B cell (primary cell): Measurements from ENCODE around the gene EYA4. TPM values are rescaled to one million over a fixed set of nuclear protein-coding genes. Genes with fewer than 3 reads are reported as not detected.

Experiments
- ATAC-seq: fragments of 200-7000 bp; cut with Tn5 transposase; one replicate; pipeline ENCODE4 v1.10.0; 2021; ENCODE audit warnings: low read depth, mild to moderate bottlenecking, moderate number of reproducible peaks, moderate library complexity
- CTCF ChIA-PET: fragments of 350-600 bp; sonication (Branson Sonifier 250); formaldehyde crosslinking; loops from one replicate; lab custom pipeline; 2021; ENCODE audit warnings: antibody characterized with exemption, inconsistent platforms; lab: Charles Lee
- POLR2A ChIA-PET: fragments of 350-600 bp; sonication (Branson Sonifier 250); formaldehyde crosslinking; loops from one replicate; lab custom pipeline; 2021; ENCODE audit warnings: antibody characterized with exemption; lab: Charles Lee
- DNase-seq: peaks from one replicate; pipeline ENCODE4 v3.0.0; 2013
- H2AFZ ChIP-seq: 2 replicates; pipeline ENCODE4 v1.6.1; 2012; ENCODE audit warnings: mild to moderate bottlenecking, low read depth, low read length; ENCODE audit not compliant: insufficient read depth, poor library complexity, severe bottlenecking
- H3K27ac ChIP-seq, 2 donors: 1 replicate in 1 of 2; 2 replicates in 1 of 2; pipeline ENCODE4 v1.5.1; 2012 to 2013; ENCODE audit warnings: low read length in 2 of 2, mild to moderate bottlenecking in 2 of 2, moderate library complexity in 1 of 2
- H3K27me3 ChIP-seq, 4 experiments: fragments of 200-600 bp in 1 of 4; sonication (generic) in 1 of 4; replicated peaks in 1 of 4; 1 replicate in 2 of 4; 2 replicates in 2 of 4; pipeline versions ENCODE4 v1.6.1 to v1.7.0; 2013 to 2016; ENCODE audit warnings: low read length in 3 of 4, mild to moderate bottlenecking in 2 of 4, mixed read lengths in 1 of 4, moderate library complexity in 1 of 4; ENCODE audit not compliant: insufficient read depth in 4 of 4, control insufficient read depth in 3 of 4; ENCODE audit errors: control extremely low read depth in 1 of 4
- H3K36me3 ChIP-seq, 2 experiments: replicated peaks in 1 of 2; 1 replicate in 1 of 2; 2 replicates in 1 of 2; pipeline versions ENCODE4 v1.6.1 to v1.7.1; 2013; ENCODE audit warnings: low read length in 1 of 2; ENCODE audit not compliant: insufficient read depth in 2 of 2, control insufficient read depth in 1 of 2; ENCODE audit errors: control extremely low read depth in 1 of 2, extremely low read depth in 1 of 2
- H3K4me1 ChIP-seq, 2 donors: fragments of 200-600 bp in 1 of 2; sonication (generic) in 1 of 2; 1 replicate in 1 of 2; 2 replicates in 1 of 2; pipeline versions ENCODE4 v1.5.1 to v1.6.1; 2013 to 2017; ENCODE audit warnings: low read length in 2 of 2; ENCODE audit not compliant: control insufficient read depth in 2 of 2, insufficient read depth in 2 of 2
- H3K4me2 ChIP-seq: replicated peaks from 2 replicates; pipeline ENCODE3; 2012; ENCODE audit warnings: mild to moderate bottlenecking, low read depth, low read length; ENCODE audit not compliant: poor library complexity, severe bottlenecking
- H3K4me3 ChIP-seq, 5 experiments: fragments of 200-600 bp in 1 of 5; sonication (generic) in 1 of 5; 1 replicate in 3 of 5; 2 replicates in 2 of 5; pipeline versions ENCODE4 v1.5.1 to v1.7.0; 2011 to 2016; ENCODE audit warnings: low read length in 4 of 5, mild to moderate bottlenecking in 4 of 5, low read depth in 2 of 5, control low read depth in 1 of 5, moderate library complexity in 1 of 5; ENCODE audit not compliant: insufficient read depth in 1 of 5; ENCODE audit errors: control extremely low read depth in 1 of 5, extremely low read depth in 1 of 5
- H3K79me2 ChIP-seq: fragments of 200-600 bp; sonication (generic); one replicate; pipeline ENCODE4 v1.6.0; 2016; ENCODE audit warnings: low read length; ENCODE audit not compliant: control insufficient read depth, insufficient read depth
- H3K9ac ChIP-seq: fragments of 200-600 bp; sonication (generic); 2 replicates; pipeline ENCODE4 v1.6.1; 2017; ENCODE audit warnings: mild to moderate bottlenecking, low read length, moderate library complexity
- H3K9me3 ChIP-seq, 3 donors: one replicate each; pipeline versions ENCODE4 v1.6.1 to v1.7.1; 2013; ENCODE audit warnings: low read length in 2 of 3; ENCODE audit not compliant: control insufficient read depth in 2 of 3, insufficient read depth in 1 of 3; ENCODE audit errors: control extremely low read depth in 1 of 3
- H4K20me1 ChIP-seq: 2 replicates; pipeline ENCODE4 v1.6.0; 2012; ENCODE audit warnings: mild to moderate bottlenecking, low read length; ENCODE audit not compliant: insufficient read depth, control insufficient read depth, poor library complexity, severe bottlenecking
- H3K27ac Mint-ChIP-seq: one replicate; pipeline ENCODE4 v1.8.0; 2021; ENCODE audit warnings: mixed read lengths
- H3K27me3 Mint-ChIP-seq: one replicate; pipeline ENCODE4 v1.8.0; 2021; ENCODE audit warnings: mixed read lengths
- H3K4me1 Mint-ChIP-seq: one replicate; pipeline ENCODE4 v1.8.0; 2021; ENCODE audit warnings: mixed read lengths
- H3K4me3 Mint-ChIP-seq: one replicate; pipeline ENCODE4 v1.8.0; 2021; ENCODE audit warnings: mixed read lengths
- H3K9me3 Mint-ChIP-seq: one replicate; pipeline ENCODE4 v1.8.0; 2022; ENCODE audit warnings: mixed read lengths; ENCODE audit not compliant: insufficient read depth
- EZH2 ChIP-seq: IDR thresholded peaks from 2 replicates; pipeline ENCODE4 v1.6.1; 2012; ENCODE audit warnings: borderline replicate concordance, low read depth, mild to moderate bottlenecking, moderate library complexity, low read length; ENCODE audit not compliant: insufficient read depth, poor library complexity, severe bottlenecking
- WGBS: methylation state at CpG from one replicate; pipeline ENCODE4 v1.1.5; 2013; ENCODE audit warnings: missing lambda C conversion rate; ENCODE audit not compliant: insufficient coverage; 5-methylcytosine and 5-hydroxymethylcytosine counted together
- intact Hi-C: fragments of 100-400 bp; cut with micrococcal nuclease; formaldehyde crosslinking; loops from one replicate; pipeline ENCODE4 v1.10.0; 2022
- polyA plus RNA-seq: library from polyadenylated mRNA; depleted of rRNA; stranded (reverse); fragments of >200 nt; gene quantifications from 2 replicates; pipeline ENCODE4 v1.2.3, GENCODE V29; 2012
- total RNA-seq, 2 donors: library from RNA; stranded (reverse); fragments of 120-200 nt in 1 of 2; gene quantifications; 1 replicate in 1 of 2; 2 replicates in 1 of 2; pipeline versions ENCODE4 v1.2.3 to v1.2.4, GENCODE V29; 2013 to 2022
- TF ChIP-seq, protein P1 (sequence below): fragments of 200-600 bp; IDR thresholded peaks from one replicate; pipeline ENCODE4 v1.8.0; 2022; ENCODE audit warnings: antibody characterized with exemption, mild to moderate bottlenecking

Gene EYA4
- total and polyA plus RNA-seq, 2 donors (not counting 1 experiment from before 2014, with no cell fraction given): 0.49 TPM; not detected in 1

GRCh38 chr6:133340557-133340956 lies 99.4 kb downstream of the EYA4 start:
- Histone ChIP-seq H4K20me1 (no peaks in the 10 kb centered on the region), H3K9ac (no peak overlapping the region), H3K36me3 (no peaks in the 10 kb centered on the region), H3K4me1 (no peaks in the 10 kb centered on the region), H2AFZ (no peak overlapping the region), H3K4me3 (no peak overlapping the region), H3K79me2 (no peaks in the 10 kb centered on the region), H3K9me3 (no peaks in the 10 kb centered on the region), H3K4me2 (no peak overlapping the region), H3K27ac (no peak overlapping the region), H3K27me3 (no peaks in the 10 kb centered on the region)
- ChIA-PET POLR2A (no interaction called here), CTCF (no interaction called here)
- no peak for ATAC-seq
- intact Hi-C loops: no loop called here
- no peak overlapping the region for H3K27ac Mint-ChIP-seq
- H3K9me3 Mint-ChIP-seq: no peaks in the 10 kb centered on the region
- TF ChIP-seq EZH2: no peak
- TF ChIP-seq, protein P1, sequence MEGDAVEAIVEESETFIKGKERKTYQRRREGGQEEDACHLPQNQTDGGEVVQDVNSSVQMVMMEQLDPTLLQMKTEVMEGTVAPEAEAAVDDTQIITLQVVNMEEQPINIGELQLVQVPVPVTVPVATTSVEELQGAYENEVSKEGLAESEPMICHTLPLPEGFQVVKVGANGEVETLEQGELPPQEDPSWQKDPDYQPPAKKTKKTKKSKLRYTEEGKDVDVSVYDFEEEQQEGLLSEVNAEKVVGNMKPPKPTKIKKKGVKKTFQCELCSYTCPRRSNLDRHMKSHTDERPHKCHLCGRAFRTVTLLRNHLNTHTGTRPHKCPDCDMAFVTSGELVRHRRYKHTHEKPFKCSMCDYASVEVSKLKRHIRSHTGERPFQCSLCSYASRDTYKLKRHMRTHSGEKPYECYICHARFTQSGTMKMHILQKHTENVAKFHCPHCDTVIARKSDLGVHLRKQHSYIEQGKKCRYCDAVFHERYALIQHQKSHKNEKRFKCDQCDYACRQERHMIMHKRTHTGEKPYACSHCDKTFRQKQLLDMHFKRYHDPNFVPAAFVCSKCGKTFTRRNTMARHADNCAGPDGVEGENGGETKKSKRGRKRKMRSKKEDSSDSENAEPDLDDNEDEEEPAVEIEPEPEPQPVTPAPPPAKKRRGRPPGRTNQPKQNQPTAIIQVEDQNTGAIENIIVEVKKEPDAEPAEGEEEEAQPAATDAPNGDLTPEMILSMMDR: no peak
- no peak for DNase-seq
- 88% methylated on average over 3 of the region's 3 CpGs for WGBS
- no peak overlapping the region for H3K4me3 Mint-ChIP-seq
- H3K4me1 Mint-ChIP-seq: no peaks in the 10 kb centered on the region
- H3K27me3 Mint-ChIP-seq: peaks cover 4% of the 10 kb centered on the region

DNA sequence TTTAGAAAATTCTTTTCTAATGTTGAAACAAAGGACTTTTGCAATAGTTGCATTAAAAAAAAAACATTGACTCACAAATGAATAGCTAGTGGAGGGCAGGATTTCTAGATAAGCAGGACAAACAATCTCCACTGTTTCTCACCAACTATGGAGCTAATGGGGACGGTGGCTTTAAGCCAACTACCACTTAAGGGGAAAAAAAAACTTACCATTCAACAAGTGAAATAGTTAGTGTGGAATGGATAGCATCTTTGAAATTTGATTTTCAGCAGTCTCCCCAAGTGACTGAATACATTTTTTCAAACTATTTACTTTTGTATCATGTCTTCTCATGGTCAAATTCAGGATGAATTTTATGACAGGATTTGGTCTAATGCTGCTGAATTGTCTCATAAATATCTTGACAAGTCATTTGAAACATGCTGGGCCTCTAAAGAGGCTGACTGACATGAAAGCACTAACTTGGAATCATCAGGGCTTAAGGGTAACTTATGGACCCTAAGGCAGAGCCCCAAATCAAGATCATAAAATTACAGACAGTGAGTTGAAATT lies 100.5 kb downstream of the EYA4 start:
- Mint-ChIP-seq H3K9me3 (no peaks in the 10 kb centered on the region), H3K27ac (no peak overlapping the region), H3K4me3 (no peak overlapping the region), H3K27me3 (peaks cover 3% of the 10 kb centered on the region), H3K4me1 (no peaks in the 10 kb centered on the region)
- no peak overlapping the region for H3K27ac ChIP-seq
- ChIA-PET CTCF (no interaction called here), POLR2A (no interaction called here)
- H3K27me3 ChIP-seq: no peaks in the 10 kb centered on the region
- no peaks in the 10 kb centered on the region for H3K4me1 ChIP-seq
- H3K9me3 ChIP-seq: no peaks in the 10 kb centered on the region
- H3K36me3 ChIP-seq: no peaks in the 10 kb centered on the region
- H3K4me2 ChIP-seq: no peak overlapping the region
- no peaks in the 10 kb centered on the region for H4K20me1 ChIP-seq
- no peak overlapping the region for H2AFZ ChIP-seq
- DNase-seq: no peak
- WGBS: no CpG with 5 or more reads among the region's 1 CpG
- H3K4me3 ChIP-seq: no peak overlapping the region
- ATAC-seq: no peak
- TF ChIP-seq, protein P1: no peak
- TF ChIP-seq EZH2: no peak
- no peak overlapping the region for H3K9ac ChIP-seq
- H3K79me2 ChIP-seq: no peaks in the 10 kb centered on the region
- intact Hi-C loops: no loop called here
